ENCODE results near the gene PRPF40A. TPM values are rescaled to one million over a fixed set of nuclear protein-coding genes. Genes with fewer than 3 reads are reported as not detected.

The PRPF40A gene
- total RNA-seq, 2 donors from 2014 or later, result 122 to 127 TPM

Other genes starting within 250 kb of the PRPF40A start
- gene ARL6IP6, start 1.2 kb upstream of the PRPF40A start, total RNA-seq, result 10 to 100 TPM; 30.6 to 41.5 TPM

All from activated T-cell treated with anti-CD3 and anti-CD28 coated beads, Interleukin-2, amount 50 U/mL, for 72 hours (primary cell).